K562 (cell line): Measurements from ENCODE around the gene GMPR2. TPM values are rescaled to one million over a fixed set of nuclear protein-coding genes. Genes with fewer than 3 reads are reported as not detected.
A peak's percentile ranks its signal among the peaks of the same experiment; 100 is the strongest.

Experiments
- ARID4B ChIP-seq: sonication (generic); formaldehyde crosslinking; IDR thresholded peaks from 2 replicates; pipeline ENCODE4 v1.8.0; 2022; ENCODE audit warnings: mild to moderate bottlenecking, missing genetic modification reagents
- CAMTA2 ChIP-seq: fragments of 250-450 bp; sonication (Bioruptor Pico); conservative IDR thresholded peaks from 2 replicates; pipeline ENCODE4 v1.5.1; 2022
- EGR1 ChIP-seq: fragments of 450-650 bp; conservative IDR thresholded peaks from 2 replicates; pipeline ENCODE4 v1.6.1; 2017; ENCODE audit warnings: mild to moderate bottlenecking
- EP400 ChIP-seq: fragments of 450-650 bp; IDR thresholded peaks from 2 replicates; pipeline ENCODE4 v1.6.1; 2017; ENCODE audit warnings: antibody characterized with exemption, mild to moderate bottlenecking, moderate library complexity
- FOSL1 ChIP-seq: fragments of 200-800 bp; sonication (Bioruptor generic); conservative IDR thresholded peaks from 2 replicates; pipeline ENCODE4 v1.6.1; 2016; ENCODE audit warnings: missing genetic modification characterization, missing compliant biosample characterization
- GABPA ChIP-seq: fragments of 200-800 bp; sonication (Bioruptor generic); conservative IDR thresholded peaks from 2 replicates; pipeline ENCODE4 v1.6.1; 2016; ENCODE audit warnings: low read depth, missing genetic modification characterization, missing compliant biosample characterization
- KDM4B ChIP-seq, 2 experiments: fragments of 450-650 bp in 1 of 2; sonication (generic) in 1 of 2; IDR thresholded peaks; 2 replicates each; pipeline ENCODE4 v1.6.1; 2016 to 2017; ENCODE audit warnings: borderline replicate concordance in 2 of 2, antibody characterized with exemption in 1 of 2, low read depth in 1 of 2, mild to moderate bottlenecking in 1 of 2
- MAZ ChIP-seq, 2 experiments: fragments of 450-650 bp in 1 of 2; sonication (generic) in 1 of 2; formaldehyde crosslinking; IDR thresholded peaks in 1 of 2; conservative IDR thresholded peaks in 1 of 2; 2 replicates each; pipeline versions ENCODE4 v1.4.0 to v1.5.0; 2020; ENCODE audit warnings: mild to moderate bottlenecking in 1 of 2, missing genetic modification reagents in 1 of 2
- MBD2 ChIP-seq: sonication (generic); IDR thresholded peaks from 2 replicates; pipeline ENCODE4 v1.6.1; 2016; ENCODE audit warnings: low read depth, borderline replicate concordance
- NR0B1 ChIP-seq: fragments of 450-650 bp; IDR thresholded peaks from one replicate; pipeline ENCODE4 v1.6.1; 2018; ENCODE audit warnings: mild to moderate bottlenecking, moderate library complexity; ENCODE audit not compliant: partially characterized antibody
- NR2C2 ChIP-seq, 2 experiments: fragments of 200-800 bp in 1 of 2; sonication (Bioruptor generic) in 1 of 2; sonication (generic) in 1 of 2; formaldehyde crosslinking in 1 of 2; IDR thresholded peaks; 2 replicates each; pipeline versions ENCODE4 v1.6.1 to v1.8.0; 2016 to 2022; ENCODE audit warnings: mild to moderate bottlenecking in 1 of 2, missing compliant biosample characterization in 1 of 2, missing genetic modification characterization in 1 of 2, missing genetic modification reagents in 1 of 2
- RBFOX2 ChIP-seq: fragments of 200-400 bp; formaldehyde crosslinking; IDR thresholded peaks from 2 replicates; pipeline ENCODE4 v1.6.1; 2017; ENCODE audit warnings: low read depth, mild to moderate bottlenecking, low read length, moderate library complexity
- SIN3B ChIP-seq: fragments of 450-650 bp; IDR thresholded peaks from 2 replicates; pipeline ENCODE4 v1.6.1; 2017; ENCODE audit warnings: low read depth, mild to moderate bottlenecking, moderate library complexity
- SIX5 ChIP-seq, 2 experiments: IDR thresholded peaks; 2 replicates each; pipeline ENCODE4 v1.6.1; 2011; ENCODE audit warnings: low read length in 2 of 2, borderline replicate concordance in 1 of 2, low read depth in 1 of 2, mild to moderate bottlenecking in 1 of 2, moderate library complexity in 1 of 2; ENCODE audit not compliant: insufficient read depth in 1 of 2
- THAP7 ChIP-seq: fragments of 250-450 bp; sonication (Bioruptor Pico); IDR thresholded peaks from 2 replicates; pipeline ENCODE4 v1.5.0; 2021
- VEZF1 ChIP-seq: fragments of 200-800 bp; sonication (Bioruptor generic); IDR thresholded peaks from 2 replicates; pipeline ENCODE4 v1.6.1; 2017; ENCODE audit warnings: missing genetic modification characterization, missing compliant biosample characterization
- ZKSCAN1 ChIP-seq: fragments of 150-350 bp; IDR thresholded peaks from 2 replicates; pipeline ENCODE4 v1.6.1; 2016; ENCODE audit warnings: low read depth, low read length
- ZNF766 ChIP-seq: fragments of 200-800 bp; sonication (Bioruptor generic); conservative IDR thresholded peaks from 2 replicates; pipeline ENCODE4 v1.6.1; 2016; ENCODE audit warnings: missing genetic modification characterization, missing compliant biosample characterization
- polyA plus RNA-seq, 8 experiments: library from polyadenylated mRNA; depleted of rRNA in 4 of 8; stranded (reverse) in 5 of 8; unstranded in 3 of 8; fragments of >200 nt; fragmentation: Nextera tagmentation in 2 of 8; fragmentation: Illumina TruSeq in 1 of 8; extraction: Ambion mirVana in 2 of 8; extraction: Trizol in 1 of 8; gene quantifications; 2 replicates each; pipeline versions ENCODE4 v1.2.1 to v1.2.3, GENCODE V29; 2011 to 2014; ENCODE audit warnings: inconsistent platforms in 1 of 8, missing spikeins in 1 of 8
- total RNA-seq, 7 experiments: library from RNA; depleted of rRNA in 6 of 7; stranded (reverse); fragments of >200 nt in 6 of 7; fragmentation: Illumina TruSeq in 2 of 7; extraction: Trizol in 2 of 7; gene quantifications; 2 replicates each; pipeline versions ENCODE4 v1.2.1 to v1.2.3, GENCODE V29; 2011 to 2021; ENCODE audit warnings: low replicate concordance in 1 of 7

Gene GMPR2
- total and polyA plus RNA-seq, 9 of the 15 experiments (the other 6 are each of a cell fraction or from before 2014, with no cell fraction given) = 26.4 to 67.4 (median 36.3) TPM

GRCh38 chr14:24232121-24232644 is 546 bp upstream of the GMPR2 start, which contains the start of gene NEDD8 (continued):
- TF ChIP-seq NR0B1 (no peak), ARID4B (peak; percentile 76; the same call in 1 of the 2 replicates), RBFOX2 (peak; percentile 73), MBD2 (peak; percentile 86), MAZ (CRISPR knock-in tag; conservative IDR thresholded peaks at IDR 0.05 in 1 of 2, IDR thresholded peaks at IDR 0.05 in 1 of 2) (peak in 1 of 2 experiments; percentile 58; a peak in 1 of 4 replicates), NR2C2 (CRISPR knock-in tag; IDR thresholded peaks at IDR 0.05) (peak; percentile 95), NR2C2 (tag; IDR thresholded peaks at IDR 0.05) (peak; percentile 99), THAP7 (CRISPR knock-in tag) (no peak), KDM4B (IDR thresholded peaks at IDR 0.05; ENCODE audit: borderline replicate concordance in 2 of 2, low read depth in 1 of 2) (0 out of 4 replicates have a peak, but pooled peaks of 1 of the 2 experiments have one; percentile 36), CAMTA2 (CRISPR knock-in tag) (no peak), ZKSCAN1 (peak; percentile 33; the same call in 1 of the 2 replicates), EGR1 (0 out of 2 replicates have a peak, but pooled peaks have one; percentile 12), GABPA (peak; percentile 96), ZNF766 (CRISPR knock-in tag) (peak; percentile 65; the same call in 1 of the 2 replicates), VEZF1 (CRISPR knock-in tag) (peak; percentile 98), FOSL1 (tag) (no peak), SIN3B (peak; percentile 62; the same call in 1 of the 2 replicates), EP400 (0 out of 2 replicates have a peak, but pooled peaks have one; percentile 18), SIX5 (IDR thresholded peaks at IDR 0.05; ENCODE audit: borderline replicate concordance in 1 of 2, insufficient read depth in 1 of 2, low read depth in 1 of 2, low read length in 2 of 2) (peak; percentile 91 to 96)
